ENCODE data around the gene ZNF384.

ZNF384 gene

DNA sequence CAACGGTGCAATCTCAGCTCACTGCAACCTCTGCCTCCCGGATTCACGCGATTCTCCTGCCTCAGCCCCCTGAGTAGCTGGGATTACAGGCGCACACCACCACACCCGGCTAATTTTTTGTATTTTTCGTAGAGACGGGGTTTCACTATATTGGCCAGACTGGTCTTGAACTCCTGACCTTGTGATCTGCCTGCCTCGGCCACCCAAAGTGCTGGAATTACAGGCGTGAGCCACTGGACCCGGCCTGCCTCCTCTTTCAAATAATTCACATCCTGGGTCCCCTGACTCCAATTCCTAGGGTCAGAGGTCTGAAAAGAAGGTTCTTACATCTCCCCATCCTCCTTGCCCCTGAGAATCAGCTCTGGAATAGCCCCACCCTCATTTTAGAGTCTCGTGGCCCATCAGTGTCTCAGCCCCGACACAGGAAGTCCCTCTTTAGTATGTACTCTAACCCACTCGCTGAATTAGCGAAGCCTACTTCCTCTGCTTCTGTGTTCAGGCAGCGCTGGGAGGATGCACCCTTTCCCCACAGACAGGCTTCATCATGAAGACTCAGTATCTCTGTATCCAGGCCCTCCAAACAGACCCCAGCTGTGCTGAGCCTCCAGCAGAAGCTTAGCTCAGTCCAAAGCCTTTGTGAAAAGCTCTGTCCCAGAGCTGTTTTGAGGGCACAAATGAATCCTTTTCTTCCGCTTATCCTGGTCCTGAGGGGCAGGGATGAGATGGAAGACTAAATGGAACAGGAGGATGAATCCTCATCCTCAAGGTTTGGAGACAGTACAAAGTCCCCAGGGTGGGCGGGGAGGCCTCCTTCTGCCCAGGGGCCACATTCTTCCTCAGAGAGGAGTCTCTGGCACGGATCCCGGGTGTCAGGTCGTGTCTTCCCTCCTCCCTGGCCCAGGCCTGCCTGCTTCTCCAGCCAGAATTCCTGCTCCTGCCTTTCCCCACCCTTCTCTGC is 56.9 kb downstream of the ZNF384 start:
- DNase-seq (ENCODE audit: insufficient read length, low spot score) (no peak), FAIRE-seq (no peak)
- TF ChIP-seq, protein P1, sequence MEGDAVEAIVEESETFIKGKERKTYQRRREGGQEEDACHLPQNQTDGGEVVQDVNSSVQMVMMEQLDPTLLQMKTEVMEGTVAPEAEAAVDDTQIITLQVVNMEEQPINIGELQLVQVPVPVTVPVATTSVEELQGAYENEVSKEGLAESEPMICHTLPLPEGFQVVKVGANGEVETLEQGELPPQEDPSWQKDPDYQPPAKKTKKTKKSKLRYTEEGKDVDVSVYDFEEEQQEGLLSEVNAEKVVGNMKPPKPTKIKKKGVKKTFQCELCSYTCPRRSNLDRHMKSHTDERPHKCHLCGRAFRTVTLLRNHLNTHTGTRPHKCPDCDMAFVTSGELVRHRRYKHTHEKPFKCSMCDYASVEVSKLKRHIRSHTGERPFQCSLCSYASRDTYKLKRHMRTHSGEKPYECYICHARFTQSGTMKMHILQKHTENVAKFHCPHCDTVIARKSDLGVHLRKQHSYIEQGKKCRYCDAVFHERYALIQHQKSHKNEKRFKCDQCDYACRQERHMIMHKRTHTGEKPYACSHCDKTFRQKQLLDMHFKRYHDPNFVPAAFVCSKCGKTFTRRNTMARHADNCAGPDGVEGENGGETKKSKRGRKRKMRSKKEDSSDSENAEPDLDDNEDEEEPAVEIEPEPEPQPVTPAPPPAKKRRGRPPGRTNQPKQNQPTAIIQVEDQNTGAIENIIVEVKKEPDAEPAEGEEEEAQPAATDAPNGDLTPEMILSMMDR (IDR thresholded peaks at IDR 0.05; ENCODE audit: insufficient read depth, missing control alignments) = no peak

DNA sequence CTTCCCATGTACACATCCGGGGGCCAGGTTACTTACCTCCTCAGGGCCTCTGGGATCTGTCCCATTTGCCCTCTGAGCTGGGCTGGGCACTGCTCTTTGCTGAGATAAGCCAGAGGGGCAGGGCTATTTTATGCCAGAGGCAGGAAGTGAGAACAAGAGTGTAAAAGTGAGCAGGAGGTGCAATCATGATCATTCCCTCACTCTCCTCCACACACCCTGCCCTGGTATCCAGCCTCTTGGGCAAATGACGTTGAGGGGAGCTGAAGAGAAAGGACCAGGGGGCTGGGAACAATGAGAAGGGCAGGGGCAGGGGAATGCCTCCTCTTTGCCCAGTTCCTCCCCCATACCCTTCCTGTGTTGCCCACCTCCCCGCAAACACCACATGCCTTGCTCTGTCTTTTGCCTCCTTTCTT is 57.6 kb downstream of the ZNF384 start:
- TF ChIP-seq, protein P1 (IDR thresholded peaks at IDR 0.05; ENCODE audit: insufficient read depth, missing control alignments) = no peak
- no peak for FAIRE-seq
- DNase-seq (ENCODE audit: insufficient read length, low spot score) = no peak

DNA sequence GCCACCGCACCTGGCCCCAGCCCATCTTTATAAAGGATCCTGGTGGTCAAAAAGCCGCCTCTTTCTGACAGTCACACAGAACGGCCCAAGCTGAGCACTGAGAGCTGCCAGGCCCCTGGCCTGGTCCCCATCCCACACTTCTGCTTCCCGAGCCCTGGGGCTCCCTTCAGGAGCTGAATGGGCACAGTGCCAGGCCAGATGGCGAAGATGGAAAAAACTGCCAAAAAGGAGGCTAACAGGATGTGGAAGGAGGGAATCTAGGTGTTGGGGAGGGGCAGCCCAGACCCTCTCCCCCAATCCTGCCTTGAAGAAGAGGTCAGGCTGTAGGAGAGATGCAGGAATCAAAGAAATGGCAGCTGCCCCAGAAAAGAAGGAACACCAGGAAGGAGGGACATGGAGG is 58.4 kb downstream of the ZNF384 start:
- DNase-seq (ENCODE audit: insufficient read length, low spot score) (no peak), FAIRE-seq (no peak)
- TF ChIP-seq, protein P1 (IDR thresholded peaks at IDR 0.05; ENCODE audit: insufficient read depth, missing control alignments) = no peak

DNA sequence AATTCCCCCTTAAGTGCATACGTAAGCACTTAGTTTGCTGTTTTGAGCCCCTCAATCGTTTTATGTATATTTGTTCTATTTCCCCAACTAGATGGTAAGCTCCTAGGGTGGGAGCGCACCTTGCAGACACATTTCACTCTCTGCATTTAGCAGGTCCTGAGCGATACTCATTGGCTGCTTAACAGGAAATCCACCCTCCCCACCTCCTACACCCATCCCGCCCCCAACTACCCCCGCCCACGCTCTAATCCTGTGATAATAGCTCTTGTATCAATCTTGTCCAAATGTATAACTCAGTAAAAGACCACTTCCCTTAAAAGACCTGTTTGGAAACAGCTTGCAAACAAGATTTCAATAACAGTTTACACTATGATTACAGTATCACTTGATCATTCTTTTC is 61.6 kb downstream of the ZNF384 start:
- no peak for FAIRE-seq
- DNase-seq (ENCODE audit: insufficient read length, low spot score) = no peak
- TF ChIP-seq, protein P1 (IDR thresholded peaks at IDR 0.05; ENCODE audit: insufficient read depth, missing control alignments) = no peak

DNA sequence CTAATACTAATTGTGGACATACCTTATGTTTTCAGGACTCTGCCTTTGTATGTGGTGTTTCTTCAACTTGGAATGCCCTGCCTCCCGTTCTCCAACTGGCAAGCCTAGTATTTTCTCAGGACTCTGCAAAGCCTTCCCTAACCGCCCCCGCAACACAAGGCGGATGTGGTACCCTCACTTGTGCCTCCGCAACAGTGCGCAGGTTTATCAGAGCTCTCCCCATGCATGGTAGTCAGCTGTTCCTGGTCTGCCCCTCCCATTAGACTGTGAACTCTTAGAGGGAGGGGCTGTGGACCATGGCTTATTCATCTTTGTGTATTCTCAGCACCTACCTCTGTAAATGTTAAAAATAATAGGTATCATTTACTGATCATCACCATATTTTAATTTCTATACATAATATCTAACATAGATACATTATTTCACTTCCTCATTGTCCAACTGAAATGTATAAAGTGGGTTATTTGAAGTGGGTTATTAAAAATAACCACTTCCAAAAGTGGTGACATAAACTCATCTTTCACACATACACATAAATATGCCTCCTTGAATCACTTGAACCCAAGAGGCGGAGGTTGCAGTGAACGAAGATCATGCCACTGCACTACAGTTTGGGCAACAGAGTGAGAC is 62.4 kb downstream of the ZNF384 start:
- DNase-seq (ENCODE audit: insufficient read length, low spot score) = no peak
- no peak for FAIRE-seq
- TF ChIP-seq, protein P1 (IDR thresholded peaks at IDR 0.05; ENCODE audit: insufficient read depth, missing control alignments) = no peak

DNA sequence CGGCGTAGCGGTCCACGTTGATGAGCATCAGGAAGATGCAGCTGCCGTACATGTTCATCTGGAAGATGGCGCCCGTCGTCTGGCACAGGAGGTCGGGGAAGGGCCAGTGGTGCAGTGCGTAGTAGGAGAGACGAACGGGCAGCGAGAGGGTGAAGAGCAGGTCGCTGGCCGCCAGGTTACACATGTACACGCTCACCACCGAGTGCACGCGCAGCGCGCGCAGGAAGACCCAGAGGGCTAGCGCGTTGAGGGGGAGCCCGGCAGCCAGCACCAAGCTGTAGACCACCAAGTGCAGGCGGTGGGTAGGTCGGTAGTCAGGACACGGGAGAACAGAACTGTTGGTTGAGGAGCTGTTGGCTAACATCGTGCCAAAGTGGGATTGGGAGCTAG is 68.3 kb downstream of the ZNF384 start:
- DNase-seq (ENCODE audit: insufficient read length, low spot score) (no peak), FAIRE-seq (no peak)
- TF ChIP-seq, protein P1 (IDR thresholded peaks at IDR 0.05; ENCODE audit: insufficient read depth, missing control alignments) = no peak

Data from D721Med (cell line).